Measurements from ENCODE around the gene SIGLEC10. TPM values are rescaled to one million over a fixed set of nuclear protein-coding genes. Genes with fewer than 3 reads are reported as not detected.
"Not testable (repeated sequence)": the region's sequence is repeated elsewhere in the genome, so short reads cannot be mapped to it uniquely, and the experiment has no call there.

Gene SIGLEC10
- polyA plus RNA-seq, 1 donor from 2014 or later = 83.2 TPM

DNA sequence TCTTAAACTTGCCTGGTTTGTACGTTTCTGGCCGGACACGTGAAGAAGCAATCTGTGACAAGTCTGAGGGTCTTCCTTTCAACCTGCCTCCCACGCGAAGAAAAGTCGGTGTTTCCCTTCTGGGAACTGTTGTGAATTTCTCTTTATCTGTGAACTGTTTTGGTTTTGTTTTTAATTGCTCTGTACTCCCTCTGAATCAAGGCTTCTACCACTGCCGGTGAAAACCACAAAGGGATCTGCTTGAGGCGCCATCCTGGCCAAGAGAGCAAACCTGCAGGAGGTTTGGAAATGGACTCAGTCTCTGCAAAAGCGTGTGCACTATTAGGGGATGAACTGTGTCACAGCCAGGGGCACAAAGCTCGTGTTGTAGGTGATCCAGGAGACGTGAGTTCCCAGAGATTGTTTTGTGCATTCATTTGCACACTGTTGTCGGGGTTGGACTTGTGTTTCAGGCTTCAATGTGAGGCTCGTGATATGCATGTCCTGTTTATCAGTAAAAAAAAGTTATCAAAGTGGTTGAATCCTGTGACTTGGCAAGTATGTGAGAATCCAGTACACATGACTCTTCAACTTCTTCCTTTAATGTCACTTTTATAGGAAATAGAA is 31.1 kb upstream of the SIGLEC10 start:
- peaks cover 36% of the 10 kb centered on the region for H3K27me3 Mint-ChIP-seq

DNA sequence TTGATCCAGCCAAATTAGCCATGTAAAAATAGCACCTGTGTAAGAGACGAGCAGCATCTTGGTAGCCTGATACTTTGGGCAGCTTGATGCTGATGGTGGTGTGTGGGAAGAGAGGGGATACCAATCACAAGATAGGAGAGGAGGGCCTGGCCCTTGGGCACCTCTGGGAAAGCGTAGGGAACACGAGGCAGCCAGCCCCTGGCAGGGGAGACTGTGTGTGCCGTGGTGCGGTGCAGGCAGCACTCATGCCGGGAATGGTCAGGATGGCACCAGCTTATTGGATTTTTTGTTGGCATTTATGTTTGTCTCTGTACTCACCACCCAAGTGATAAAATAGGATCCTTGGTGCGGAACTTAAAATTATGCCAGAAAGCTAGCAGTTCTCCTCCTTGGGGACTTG is 30.6 kb upstream of the SIGLEC10 start:
- H3K9me3 Mint-ChIP-seq = peaks cover 3 to 6% (median 4%) of the 10 kb centered on the region in 3 donors
- peaks cover 3 to 5% (median 4%) of the 10 kb centered on the region in 3 donors for H3K4me1 Mint-ChIP-seq
- H3K27me3 Mint-ChIP-seq = peaks cover 37% of the 10 kb centered on the region
- H3K4me3 Mint-ChIP-seq = no peak overlapping the region
- peaks cover 4% of the 10 kb centered on the region for H3K36me3 Mint-ChIP-seq
- no peak overlapping the region for H3K27ac Mint-ChIP-seq

More for the DNA sequence above, 31.1 kb upstream of the SIGLEC10 start:
- peaks cover 3 to 4% (median 3%) of the 10 kb centered on the region in 3 donors for H3K4me1 Mint-ChIP-seq
- peaks cover 3 to 6% (median 4%) of the 10 kb centered on the region in 3 donors for H3K9me3 Mint-ChIP-seq
- no peak overlapping the region for H3K27ac Mint-ChIP-seq
- peaks cover 4% of the 10 kb centered on the region for H3K36me3 Mint-ChIP-seq
- peak overlapping the region in 1 of 4 donors; percentile 80 for H3K4me3 Mint-ChIP-seq

- H3K27ac Mint-ChIP-seq, H3K4me1 Mint-ChIP-seq, H3K36me3 Mint-ChIP-seq, H3K4me3 Mint-ChIP-seq, H3K9me3 Mint-ChIP-seq: not testable (repeated sequence)
- H3K27me3 Mint-ChIP-seq = peaks cover 36% of the 10 kb centered on the region
Observed at GRCh38 chr19:51447510-51447909, 30.1 kb upstream of the SIGLEC10 start.

DNA sequence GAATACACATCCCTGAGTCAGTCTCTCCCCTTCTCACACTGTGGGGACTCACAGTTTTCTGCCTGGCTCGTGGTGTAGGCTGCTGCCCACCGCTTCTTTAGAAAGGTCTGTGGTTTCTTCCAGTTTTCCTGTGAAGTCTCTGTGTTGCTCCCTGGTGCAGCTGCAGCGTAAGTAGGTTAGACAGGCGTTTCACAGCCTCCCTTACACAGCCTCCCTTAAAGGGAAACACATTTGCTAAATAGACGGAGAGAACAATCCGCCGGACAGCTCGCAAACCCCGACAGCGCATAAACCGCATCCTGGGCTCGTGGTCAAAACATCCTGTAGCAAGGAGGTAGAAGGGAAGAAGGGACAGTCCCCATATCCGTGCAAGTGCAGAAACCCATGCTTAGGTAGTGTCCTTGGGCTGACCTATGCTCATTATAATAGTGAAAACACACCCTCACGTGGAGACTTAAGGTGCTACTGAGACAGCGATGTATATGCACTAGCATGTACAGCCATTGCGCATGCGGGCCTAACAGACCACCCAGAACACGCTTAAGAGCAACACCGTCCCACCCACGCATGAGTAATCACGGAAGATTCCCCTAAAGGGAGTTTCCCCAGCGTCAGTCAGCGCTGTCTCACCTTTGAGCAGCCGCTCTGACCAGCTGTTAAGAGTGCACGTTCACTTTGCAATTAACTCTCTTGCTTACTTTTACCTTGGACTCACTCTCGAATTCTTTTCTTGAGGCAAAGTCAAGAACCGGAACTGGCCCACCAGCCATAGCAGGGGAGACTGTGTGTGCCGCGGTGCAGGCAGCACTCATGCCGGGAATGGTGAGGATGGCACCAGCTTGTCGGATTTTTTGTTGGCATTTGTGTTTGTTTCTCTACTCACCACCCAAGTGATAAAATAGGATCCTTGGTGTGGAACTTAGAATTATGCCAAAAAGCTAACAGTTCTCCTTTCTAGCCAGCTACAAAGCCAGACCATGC is 24.3 kb upstream of the SIGLEC10 start:
- H3K4me1 Mint-ChIP-seq = peaks cover 13 to 25% (median 22%) of the 10 kb centered on the region in 3 donors
- no peaks in the 10 kb centered on the region for H3K9me3 Mint-ChIP-seq
- H3K4me3 Mint-ChIP-seq = peak overlapping the region; percentile 5 to 93 (median 82)
- H3K27ac Mint-ChIP-seq = peak overlapping the region; percentile 14 to 97 (median 94)
- H3K27me3 Mint-ChIP-seq = peaks cover 7% of the 10 kb centered on the region
- no peaks in the 10 kb centered on the region for H3K36me3 Mint-ChIP-seq

- peak overlapping the region in 3 of 4 donors; percentile 73 to 93 (median 92) for H3K4me3 Mint-ChIP-seq
- no peaks in the 10 kb centered on the region for H3K36me3 Mint-ChIP-seq
- H3K9me3 Mint-ChIP-seq = no peaks in the 10 kb centered on the region
- peaks cover 13 to 26% (median 25%) of the 10 kb centered on the region in 3 donors for H3K4me1 Mint-ChIP-seq
- H3K27ac Mint-ChIP-seq = peak overlapping the region; percentile 43 to 97 (median 94)
- peaks cover 6% of the 10 kb centered on the region for H3K27me3 Mint-ChIP-seq
Observed at GRCh38 chr19:51440846-51441409, 23.5 kb upstream of the SIGLEC10 start.

DNA sequence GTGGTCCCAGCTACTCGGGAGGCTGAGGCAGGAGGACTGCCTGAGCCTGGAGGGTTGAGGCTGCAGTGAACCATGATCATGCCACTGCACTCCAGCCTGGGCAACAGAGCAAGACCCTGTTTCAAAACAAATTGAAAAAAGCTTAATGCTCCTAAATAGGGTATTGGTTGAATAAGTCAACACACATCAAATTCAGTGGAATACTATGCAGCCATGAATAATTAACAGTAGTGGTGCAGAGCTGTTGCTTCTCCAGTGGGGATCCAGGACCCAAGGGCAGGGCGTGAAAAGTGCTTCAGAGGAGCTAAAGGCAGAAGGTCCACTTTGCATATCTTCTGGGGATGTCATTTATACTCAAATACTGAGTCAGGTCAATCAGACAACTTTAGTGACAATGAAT is 22.6 kb upstream of the SIGLEC10 start:
- peaks cover 13 to 26% (median 25%) of the 10 kb centered on the region in 3 donors for H3K4me1 Mint-ChIP-seq
- no peaks in the 10 kb centered on the region for H3K36me3 Mint-ChIP-seq
- no peak overlapping the region for H3K27ac Mint-ChIP-seq
- no peaks in the 10 kb centered on the region for H3K9me3 Mint-ChIP-seq
- peak overlapping the region in 1 of 4 donors; percentile 15 for H3K4me3 Mint-ChIP-seq
- H3K27me3 Mint-ChIP-seq = peaks cover 6% of the 10 kb centered on the region

GRCh38 chr19:51439021-51439465 is 21.6 kb upstream of the SIGLEC10 start:
- Mint-ChIP-seq H3K4me1 (peaks cover 13 to 26% (median 25%) of the 10 kb centered on the region in 3 donors), H3K27me3 (peaks cover 6% of the 10 kb centered on the region), H3K36me3 (no peaks in the 10 kb centered on the region), H3K27ac (peak overlapping the region in 1 of 3 donors; percentile 6), H3K9me3 (no peaks in the 10 kb centered on the region), H3K4me3 (peak overlapping the region in 1 of 4 donors; percentile 25)

DNA sequence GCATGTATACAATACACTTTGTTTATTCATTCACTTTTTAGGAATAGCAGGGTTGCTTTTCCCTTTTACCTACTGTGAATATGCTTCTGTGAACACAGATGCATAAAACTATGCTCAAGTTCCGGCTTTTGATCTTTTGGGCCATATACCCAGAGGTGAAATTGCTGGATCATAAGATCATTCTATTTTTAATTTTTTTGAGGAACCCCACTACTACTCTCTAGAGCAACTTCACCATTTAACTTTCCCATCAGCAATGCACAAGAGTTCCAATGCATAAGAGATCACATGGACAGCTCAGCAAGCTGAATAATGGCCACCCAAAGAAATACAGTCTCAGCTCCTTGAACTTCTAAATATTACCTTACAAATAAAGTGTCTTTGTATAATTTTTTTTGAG is 17.0 kb upstream of the SIGLEC10 start:
- Mint-ChIP-seq H3K27me3 (peaks cover 3% of the 10 kb centered on the region), H3K4me3 (no peak overlapping the region), H3K27ac (no peak overlapping the region)

GRCh38 chr19:51433043-51433442 is 15.6 kb upstream of the SIGLEC10 start:
- no peaks in the 10 kb centered on the region for H3K9me3 Mint-ChIP-seq
- H3K27me3 Mint-ChIP-seq = no peaks in the 10 kb centered on the region
- peaks cover 0 to 6% (median 0%) of the 10 kb centered on the region in 3 donors for H3K4me1 Mint-ChIP-seq
- peaks cover 2% of the 10 kb centered on the region for H3K36me3 Mint-ChIP-seq
- H3K27ac Mint-ChIP-seq = no peak overlapping the region
- H3K4me3 Mint-ChIP-seq = no peak overlapping the region

More for the DNA sequence above, 17.0 kb upstream of the SIGLEC10 start:
- Mint-ChIP-seq H3K4me1 (peaks cover 0 to 12% (median 1%) of the 10 kb centered on the region in 3 donors), H3K36me3 (no peaks in the 10 kb centered on the region), H3K9me3 (no peaks in the 10 kb centered on the region)

DNA sequence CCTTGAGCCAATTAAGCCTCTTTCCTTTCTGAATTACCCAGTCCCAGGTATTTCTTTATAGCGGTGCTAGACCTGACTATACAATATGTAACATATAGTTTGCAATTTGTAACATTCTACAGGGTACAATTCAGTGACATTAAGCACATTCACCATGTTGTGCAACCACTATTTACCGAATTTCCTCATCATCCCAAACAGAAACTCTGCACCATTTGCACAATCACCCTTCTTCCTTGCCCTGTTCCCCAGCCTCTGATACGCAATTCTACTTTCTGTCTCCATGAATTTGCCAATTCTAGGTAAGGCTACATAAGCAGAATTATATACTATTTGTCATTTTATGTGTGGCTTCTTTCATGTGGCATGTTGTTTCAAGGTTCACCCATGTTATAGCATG is 13.7 kb upstream of the SIGLEC10 start:
- H3K4me3 Mint-ChIP-seq = no peak overlapping the region

GRCh38 chr19:51430221-51430620 is 12.8 kb upstream of the SIGLEC10 start:
- Mint-ChIP-seq H3K27ac (no peak overlapping the region), H3K9me3 (no peaks in the 10 kb centered on the region), H3K4me1 (no peaks in the 10 kb centered on the region), H3K36me3 (peaks cover 2% of the 10 kb centered on the region), H3K4me3 (no peak overlapping the region), H3K27me3 (no peaks in the 10 kb centered on the region)

More for the DNA sequence above, 13.7 kb upstream of the SIGLEC10 start:
- H3K27me3 Mint-ChIP-seq = no peaks in the 10 kb centered on the region
- H3K4me1 Mint-ChIP-seq = peaks cover 0 to under 1% (median 0%) of the 10 kb centered on the region in 3 donors
- H3K36me3 Mint-ChIP-seq = peaks cover 2% of the 10 kb centered on the region
- H3K9me3 Mint-ChIP-seq = no peaks in the 10 kb centered on the region
- no peak overlapping the region for H3K27ac Mint-ChIP-seq

- peaks cover 2% of the 10 kb centered on the region for H3K36me3 Mint-ChIP-seq
- H3K4me1 Mint-ChIP-seq = no peaks in the 10 kb centered on the region
Observed at GRCh38 chr19:51427201-51427600, 9.8 kb upstream of the SIGLEC10 start.

GRCh38 chr19:51422053-51422448 is 4.6 kb upstream of the SIGLEC10 start:
- H3K4me3 Mint-ChIP-seq = peak overlapping the region in 1 of 4 donors; percentile 43
- H3K9me3 Mint-ChIP-seq = no peaks in the 10 kb centered on the region
- peak overlapping the region in 1 of 3 donors; percentile 43 for H3K27ac Mint-ChIP-seq

More at GRCh38 chr19:51427201-51427600, 9.8 kb upstream of the SIGLEC10 start:
- Mint-ChIP-seq H3K9me3 (no peaks in the 10 kb centered on the region), H3K4me3 (no peak overlapping the region), H3K27me3 (peaks cover 4% of the 10 kb centered on the region), H3K27ac (no peak overlapping the region)

GRCh38 chr19:51421229-51422052 is 4.0 kb upstream of the SIGLEC10 start:
- Mint-ChIP-seq H3K9me3 (no peaks in the 10 kb centered on the region), H3K27ac (peak overlapping the region in 2 of 3 donors; percentile 46 to 71), H3K36me3 (no peaks in the 10 kb centered on the region), H3K4me3 (peak overlapping the region in 2 of 4 donors; percentile 43 to 63), H3K27me3 (peaks cover 4% of the 10 kb centered on the region), H3K4me1 (peaks cover 8 to 17% (median 10%) of the 10 kb centered on the region in 3 donors)

More at GRCh38 chr19:51422053-51422448, 4.6 kb upstream of the SIGLEC10 start:
- H3K27me3 Mint-ChIP-seq = peaks cover 4% of the 10 kb centered on the region
- H3K4me1 Mint-ChIP-seq = peaks cover 6 to 14% (median 8%) of the 10 kb centered on the region in 3 donors
- no peaks in the 10 kb centered on the region for H3K36me3 Mint-ChIP-seq

Data from IgD-negative memory B cell (primary cell).